Measurements from ENCODE around the gene PLEKHA7. TPM values are rescaled to one million over a fixed set of nuclear protein-coding genes. Genes with fewer than 3 reads are reported as not detected.

The PLEKHA7 gene
- polyA plus RNA-seq, 1 donor (not counting 4 experiments of a cell fraction or from before 2014, with no cell fraction given), result 1.4 TPM

DNA sequence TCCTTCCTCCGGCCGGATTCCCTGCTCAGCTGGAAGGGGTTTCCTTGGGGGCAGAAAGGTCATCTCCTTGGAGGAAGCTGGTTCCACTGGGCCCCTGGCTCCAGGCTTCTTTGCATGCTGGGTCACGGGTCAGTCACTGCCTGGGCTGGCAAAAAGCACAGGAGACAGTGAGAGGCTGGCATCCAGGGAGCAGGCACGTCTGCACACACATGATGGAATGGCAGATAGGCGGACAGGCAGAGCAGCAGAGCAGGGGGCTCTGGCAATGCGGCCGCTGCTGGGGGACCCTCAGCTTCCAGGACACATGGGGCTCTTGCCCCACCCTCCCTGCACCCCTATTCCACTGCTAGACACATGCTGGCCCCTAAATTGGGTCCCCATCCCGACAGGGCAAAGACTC lies 235.3 kb downstream of the PLEKHA7 start:
- no peaks in the 10 kb centered on the region for H4K20me1 ChIP-seq (ENCODE audit: control insufficient read depth, extremely low read depth, insufficient read depth, low read length)
- H3K79me2 ChIP-seq (ENCODE audit: control insufficient read depth, insufficient read depth, low read length), result no peaks in the 10 kb centered on the region
- H3K27me3 ChIP-seq (ENCODE audit: control insufficient read depth, extremely low read depth, insufficient read depth, low read length), result no peaks in the 10 kb centered on the region
- no peak for FAIRE-seq
- H3K9ac ChIP-seq (ENCODE audit: control insufficient read depth, extremely low read depth, insufficient read depth, low read length), result no peak overlapping the region
- no peak for DNase-seq (ENCODE audit: low read depth, low spot score)
- TF ChIP-seq CTCF (optimal IDR thresholded peaks at IDR 0.05 in 1 of 3, IDR thresholded peaks at IDR 0.05 in 1 of 3, conservative IDR thresholded peaks at IDR 0.05 in 1 of 3; ENCODE audit: extremely low read depth in 1 of 3, insufficient read depth in 2 of 3, low read length in 3 of 3) (no peak), EZH2 (IDR thresholded peaks at IDR 0.05; ENCODE audit: low read length) (no peak)
- no peaks in the 10 kb centered on the region for H3K9me3 ChIP-seq (ENCODE audit: control insufficient read depth, low read depth, low read length)
- dilution Hi-C loops (cut with MboI; ENCODE audit: extremely low pct_ligation_motif_present, low sequenced_read_pairs), result no loop called here
- no peak overlapping the region for H3K4me3 ChIP-seq (ENCODE audit: control insufficient read depth in 2 of 3, extremely low read depth in 1 of 3, insufficient read depth in 2 of 3, low read depth in 1 of 3, low read length in 3 of 3)
- H3K4me1 ChIP-seq (ENCODE audit: control insufficient read depth, extremely low read depth, insufficient read depth, low read length), result peaks cover 21% of the 10 kb centered on the region
- no peak overlapping the region for H3K27ac ChIP-seq (ENCODE audit: control insufficient read depth, insufficient read depth, low read length)
- no peaks in the 10 kb centered on the region for H3K9me1 ChIP-seq (ENCODE audit: control insufficient read depth, extremely low read depth, insufficient read depth, low read length)
- no peak overlapping the region for H3K4me2 ChIP-seq (ENCODE audit: control insufficient read depth, extremely low read depth, insufficient read depth, low read depth, low read length)
- H2AFZ ChIP-seq (ENCODE audit: control insufficient read depth, low read length), result no peak overlapping the region
- H3K36me3 ChIP-seq (ENCODE audit: control insufficient read depth in 2 of 2, extremely low read depth in 1 of 2, insufficient read depth in 2 of 2, low read length in 2 of 2), result no peaks in the 10 kb centered on the region

GRCh38 chr11:16778286-16778685 lies 235.9 kb downstream of the PLEKHA7 start:
- Histone ChIP-seq H4K20me1 (ENCODE audit: control insufficient read depth, extremely low read depth, insufficient read depth, low read length) (no peaks in the 10 kb centered on the region), H3K9me3 (ENCODE audit: control insufficient read depth, low read depth, low read length) (no peaks in the 10 kb centered on the region), H2AFZ (ENCODE audit: control insufficient read depth, low read length) (no peak overlapping the region), H3K4me1 (ENCODE audit: control insufficient read depth, extremely low read depth, insufficient read depth, low read length) (peaks cover 21% of the 10 kb centered on the region), H3K4me2 (ENCODE audit: control insufficient read depth, extremely low read depth, insufficient read depth, low read depth, low read length) (no peak overlapping the region), H3K36me3 (ENCODE audit: control insufficient read depth in 2 of 2, extremely low read depth in 1 of 2, insufficient read depth in 2 of 2, low read length in 2 of 2) (no peaks in the 10 kb centered on the region), H3K27ac (ENCODE audit: control insufficient read depth, insufficient read depth, low read length) (no peak overlapping the region), H3K9ac (ENCODE audit: control insufficient read depth, extremely low read depth, insufficient read depth, low read length) (no peak overlapping the region), H3K9me1 (ENCODE audit: control insufficient read depth, extremely low read depth, insufficient read depth, low read length) (no peaks in the 10 kb centered on the region), H3K4me3 (ENCODE audit: control insufficient read depth in 2 of 3, extremely low read depth in 1 of 3, insufficient read depth in 2 of 3, low read depth in 1 of 3, low read length in 3 of 3) (no peak overlapping the region), H3K79me2 (ENCODE audit: control insufficient read depth, insufficient read depth, low read length) (no peaks in the 10 kb centered on the region), H3K27me3 (ENCODE audit: control insufficient read depth, extremely low read depth, insufficient read depth, low read length) (no peaks in the 10 kb centered on the region)
- DNase-seq (ENCODE audit: low read depth, low spot score) (no peak), FAIRE-seq (no peak)
- dilution Hi-C loops (cut with MboI; ENCODE audit: extremely low pct_ligation_motif_present, low sequenced_read_pairs), result no loop called here
- TF ChIP-seq CTCF (optimal IDR thresholded peaks at IDR 0.05 in 1 of 3, IDR thresholded peaks at IDR 0.05 in 1 of 3, conservative IDR thresholded peaks at IDR 0.05 in 1 of 3; ENCODE audit: extremely low read depth in 1 of 3, insufficient read depth in 2 of 3, low read length in 3 of 3), result no peak
- TF ChIP-seq EZH2 (IDR thresholded peaks at IDR 0.05; ENCODE audit: low read length), result no peak

Measured in keratinocyte (primary cell).